Measurements from ENCODE around the gene NDRG3.

DNA sequence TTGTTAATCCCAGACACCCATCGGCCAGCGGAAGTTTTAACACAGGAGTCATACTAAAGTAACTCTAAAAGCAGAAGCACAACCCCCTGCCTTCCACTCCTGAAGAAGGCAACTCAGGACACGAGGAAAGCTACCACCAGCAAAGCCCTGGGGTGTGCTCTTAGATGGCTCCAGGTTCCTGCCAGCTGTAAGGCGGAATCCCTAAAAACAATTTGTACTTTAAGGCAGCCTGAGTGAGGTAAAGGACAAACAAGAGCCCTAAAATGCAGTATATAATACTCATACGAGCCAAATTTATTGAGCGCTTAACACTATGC lies 8.7 kb downstream of the NDRG3 start:
- TF ChIP-seq YY1 (IDR thresholded peaks at IDR 0.05; ENCODE audit: insufficient read depth, insufficient read length) (no peak), ZNF274 (IDR thresholded peaks at IDR 0.05; ENCODE audit: low read depth, low read length) (no peak), SUZ12 (IDR thresholded peaks at IDR 0.05; ENCODE audit: extremely low read depth, insufficient read depth, insufficient read length) (no peak)

All from NT2/D1 (cell line).